PFSK-1 (cell line): ENCODE data around the gene RGPD3.

Source experiments
- POLR2AphosphoS5 ChIP-seq: IDR thresholded peaks from 2 replicates; pipeline ENCODE4 v1.6.1; 2012; ENCODE audit warnings: low read depth, mild to moderate bottlenecking, control low read depth, low read length, moderate library complexity
- SIN3A ChIP-seq: IDR thresholded peaks from 2 replicates; pipeline ENCODE4 v1.6.1; 2012; ENCODE audit warnings: mild to moderate bottlenecking, low read length, moderate library complexity, borderline replicate concordance; ENCODE audit not compliant: insufficient read depth
- TF ChIP-seq, protein P1 (sequence below), 2 experiments: IDR thresholded peaks; 2 replicates each; pipeline versions ENCODE4 v1.6.1 to v1.8.0; 2011 to 2012; ENCODE audit warnings: low read depth in 2 of 2, low read length in 2 of 2, control low read depth in 1 of 2, inconsistent platforms in 1 of 2, mild to moderate bottlenecking in 1 of 2, moderate library complexity in 1 of 2; ENCODE audit not compliant: insufficient read depth in 1 of 2

DNA sequence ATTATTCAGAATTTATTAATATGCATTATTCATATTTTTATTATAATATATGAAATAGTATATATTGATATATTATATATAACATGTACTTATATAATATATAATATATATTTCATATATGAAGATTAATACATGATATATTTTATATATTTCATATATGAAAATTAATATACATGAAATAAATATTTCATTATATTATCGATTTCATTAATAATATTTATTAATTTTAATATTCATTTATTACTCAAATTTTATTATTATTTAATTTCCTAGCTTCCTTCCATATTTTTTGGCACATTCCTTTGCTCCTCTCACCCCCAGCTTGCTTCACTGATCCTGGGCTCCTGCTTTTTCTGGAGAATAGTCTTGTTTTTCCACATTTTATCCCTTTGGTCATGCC, 48.7 kb upstream of the RGPD3 start:
- TF ChIP-seq POLR2AphosphoS5: no peak
- TF ChIP-seq, protein P1, sequence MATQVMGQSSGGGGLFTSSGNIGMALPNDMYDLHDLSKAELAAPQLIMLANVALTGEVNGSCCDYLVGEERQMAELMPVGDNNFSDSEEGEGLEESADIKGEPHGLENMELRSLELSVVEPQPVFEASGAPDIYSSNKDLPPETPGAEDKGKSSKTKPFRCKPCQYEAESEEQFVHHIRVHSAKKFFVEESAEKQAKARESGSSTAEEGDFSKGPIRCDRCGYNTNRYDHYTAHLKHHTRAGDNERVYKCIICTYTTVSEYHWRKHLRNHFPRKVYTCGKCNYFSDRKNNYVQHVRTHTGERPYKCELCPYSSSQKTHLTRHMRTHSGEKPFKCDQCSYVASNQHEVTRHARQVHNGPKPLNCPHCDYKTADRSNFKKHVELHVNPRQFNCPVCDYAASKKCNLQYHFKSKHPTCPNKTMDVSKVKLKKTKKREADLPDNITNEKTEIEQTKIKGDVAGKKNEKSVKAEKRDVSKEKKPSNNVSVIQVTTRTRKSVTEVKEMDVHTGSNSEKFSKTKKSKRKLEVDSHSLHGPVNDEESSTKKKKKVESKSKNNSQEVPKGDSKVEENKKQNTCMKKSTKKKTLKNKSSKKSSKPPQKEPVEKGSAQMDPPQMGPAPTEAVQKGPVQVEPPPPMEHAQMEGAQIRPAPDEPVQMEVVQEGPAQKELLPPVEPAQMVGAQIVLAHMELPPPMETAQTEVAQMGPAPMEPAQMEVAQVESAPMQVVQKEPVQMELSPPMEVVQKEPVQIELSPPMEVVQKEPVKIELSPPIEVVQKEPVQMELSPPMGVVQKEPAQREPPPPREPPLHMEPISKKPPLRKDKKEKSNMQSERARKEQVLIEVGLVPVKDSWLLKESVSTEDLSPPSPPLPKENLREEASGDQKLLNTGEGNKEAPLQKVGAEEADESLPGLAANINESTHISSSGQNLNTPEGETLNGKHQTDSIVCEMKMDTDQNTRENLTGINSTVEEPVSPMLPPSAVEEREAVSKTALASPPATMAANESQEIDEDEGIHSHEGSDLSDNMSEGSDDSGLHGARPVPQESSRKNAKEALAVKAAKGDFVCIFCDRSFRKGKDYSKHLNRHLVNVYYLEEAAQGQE (IDR thresholded peaks at IDR 0.05; ENCODE audit: insufficient read depth in 1 of 2, low read depth in 2 of 2, low read length in 2 of 2): no peak
- TF ChIP-seq SIN3A: no peak
